ENCODE measurements around the gene THBS3. TPM values are rescaled to one million over a fixed set of nuclear protein-coding genes. Genes with fewer than 3 reads are reported as not detected.
"Not testable (repeated sequence)": the region's sequence is repeated elsewhere in the genome, so short reads cannot be mapped to it uniquely, and the experiment has no call there.

The THBS3 gene
- total RNA-seq, 1 donor from 2014 or later = 15.3 TPM

DNA sequence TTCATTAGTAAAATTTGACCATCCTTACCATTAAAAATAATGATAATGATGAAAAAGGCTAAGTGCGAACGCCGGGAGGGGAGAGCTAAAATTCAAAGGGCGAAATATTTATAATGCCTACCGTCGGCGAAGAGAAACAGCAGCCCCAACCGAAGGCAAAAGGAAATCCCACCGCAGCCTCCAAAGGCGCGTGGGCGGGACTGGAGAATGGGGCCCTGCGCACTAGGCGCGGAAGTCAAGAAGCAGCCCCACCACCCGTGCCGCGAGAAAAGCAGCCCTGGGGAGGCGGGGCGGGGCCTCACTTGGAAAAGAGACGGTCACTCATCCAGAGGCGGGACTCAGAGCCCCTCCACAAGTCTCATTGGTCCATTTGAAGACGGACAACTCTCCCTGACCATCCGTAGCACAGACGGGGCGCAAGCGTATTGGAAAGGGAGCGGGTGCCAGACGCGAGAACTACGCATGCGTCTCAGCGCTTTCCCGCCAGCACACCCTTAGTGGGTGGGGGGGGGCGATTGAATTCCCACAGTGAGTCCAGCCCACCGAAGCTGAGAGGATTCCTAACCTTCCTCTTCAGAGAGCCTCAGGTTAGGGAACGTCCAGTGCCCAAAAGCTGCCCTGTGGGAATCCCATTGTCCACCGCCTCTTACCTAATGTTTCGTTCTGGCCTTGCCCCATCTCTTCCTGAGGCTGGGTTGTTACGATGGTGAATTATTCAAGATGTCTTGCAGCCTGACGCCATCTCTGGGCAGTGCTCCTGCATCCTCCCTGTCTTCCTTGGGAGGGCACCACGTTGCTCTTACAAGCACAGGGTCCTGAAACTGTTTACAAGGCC, 19.8 kb upstream of the THBS3 start:
- CTCF ChIA-PET = interaction anchor here (0.8 to 5.5 kb wide), 9 partner anchors 18 to 60 kb away, joined by 3 to 110 read pairs (median 7); partner anchors contain the start of genes KRTCAP2, MTX1, THBS3 and TRIM46
- H3K27me3 Mint-ChIP-seq = no peaks in the 10 kb centered on the region
- H3K9me3 Mint-ChIP-seq = no peaks in the 10 kb centered on the region
- H3K4me1 Mint-ChIP-seq = peaks cover 43% of the 10 kb centered on the region
- ATAC-seq (ENCODE audit: low read depth) = peak; percentile 96
- TF ChIP-seq, protein P1, sequence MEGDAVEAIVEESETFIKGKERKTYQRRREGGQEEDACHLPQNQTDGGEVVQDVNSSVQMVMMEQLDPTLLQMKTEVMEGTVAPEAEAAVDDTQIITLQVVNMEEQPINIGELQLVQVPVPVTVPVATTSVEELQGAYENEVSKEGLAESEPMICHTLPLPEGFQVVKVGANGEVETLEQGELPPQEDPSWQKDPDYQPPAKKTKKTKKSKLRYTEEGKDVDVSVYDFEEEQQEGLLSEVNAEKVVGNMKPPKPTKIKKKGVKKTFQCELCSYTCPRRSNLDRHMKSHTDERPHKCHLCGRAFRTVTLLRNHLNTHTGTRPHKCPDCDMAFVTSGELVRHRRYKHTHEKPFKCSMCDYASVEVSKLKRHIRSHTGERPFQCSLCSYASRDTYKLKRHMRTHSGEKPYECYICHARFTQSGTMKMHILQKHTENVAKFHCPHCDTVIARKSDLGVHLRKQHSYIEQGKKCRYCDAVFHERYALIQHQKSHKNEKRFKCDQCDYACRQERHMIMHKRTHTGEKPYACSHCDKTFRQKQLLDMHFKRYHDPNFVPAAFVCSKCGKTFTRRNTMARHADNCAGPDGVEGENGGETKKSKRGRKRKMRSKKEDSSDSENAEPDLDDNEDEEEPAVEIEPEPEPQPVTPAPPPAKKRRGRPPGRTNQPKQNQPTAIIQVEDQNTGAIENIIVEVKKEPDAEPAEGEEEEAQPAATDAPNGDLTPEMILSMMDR (IDR thresholded peaks at IDR 0.05) = no peak
- intact Hi-C loops (cut with micrococcal nuclease) = loop anchor here (1.0 to 5.0 kb wide), 4 partner anchors 17 to 46 kb away; partner anchors contain the start of genes CLK2 and SCAMP3
- POLR2A ChIA-PET = interaction anchor here (0.6 to 6.8 kb wide), 14 partner anchors 13 to 734 kb away, joined by 3 to 75 read pairs (median 5); partner anchors contain the start of genes CLK2, MTX1, SCAMP3 and SLC50A1
- peak overlapping the region; percentile 87 for H3K27ac Mint-ChIP-seq
- peak; percentile 90 for DNase-seq
- peak overlapping the region; percentile 88 for H3K4me3 Mint-ChIP-seq
- peaks cover 4% of the 10 kb centered on the region for H3K36me3 Mint-ChIP-seq (ENCODE audit: low read depth)

GRCh38 chr1:155226910-155227260, 19.2 kb upstream of the THBS3 start:
- Mint-ChIP-seq H3K4me3 (peak overlapping the region; percentile 88), H3K4me1 (peaks cover 46% of the 10 kb centered on the region), H3K9me3 (no peaks in the 10 kb centered on the region), H3K27ac (peak overlapping the region; percentile 87), H3K36me3 (ENCODE audit: low read depth) (peaks cover 4% of the 10 kb centered on the region), H3K27me3 (no peaks in the 10 kb centered on the region)
- ATAC-seq (ENCODE audit: low read depth) (peak; percentile 8), DNase-seq (no peak)
- intact Hi-C loops (cut with micrococcal nuclease) = loop anchor here (1.0 to 5.0 kb wide), 6 partner anchors 17 to 51 kb away; partner anchors contain the start of genes CLK2, SCAMP3 and THBS3
- ChIA-PET CTCF (interaction anchor here (0.8 to 5.5 kb wide), 10 partner anchors 18 to 136 kb away, joined by 3 to 110 read pairs (median 6); partner anchors contain the start of genes KRTCAP2, MTX1, THBS3 and TRIM46), POLR2A (interaction anchor here (0.6 to 6.8 kb wide), 14 partner anchors 14 to 734 kb away, joined by 3 to 75 read pairs (median 4); partner anchors contain the start of genes CLK2, KRTCAP2, MTX1 and SCAMP3)
- TF ChIP-seq, protein P1 (IDR thresholded peaks at IDR 0.05) = no peak

- Mint-ChIP-seq H3K9me3 (no peaks in the 10 kb centered on the region), H3K4me1 (peaks cover 46% of the 10 kb centered on the region), H3K36me3 (ENCODE audit: low read depth) (peaks cover 4% of the 10 kb centered on the region)
Observed at GRCh38 chr1:155226188-155226909, 18.7 kb upstream of the THBS3 start.

GRCh38 chr1:155225404-155225759, 17.7 kb upstream of the THBS3 start:
- peaks cover 46% of the 10 kb centered on the region for H3K4me1 Mint-ChIP-seq
- CTCF ChIA-PET = interaction anchor here (1.0 to 5.5 kb wide), 3 partner anchors 19 to 53 kb away, joined by 3 to 110 read pairs (median 5); partner anchors contain the start of genes KRTCAP2, MTX1 and THBS3
- intact Hi-C loops (cut with micrococcal nuclease) = loop anchor here (5.0 kb wide), 1 partner anchor 33 kb away; no protein-coding TSS in a partner anchor
- not testable (repeated sequence) for H3K4me3 Mint-ChIP-seq; H3K9me3 Mint-ChIP-seq; H3K27me3 Mint-ChIP-seq; DNase-seq; ATAC-seq (ENCODE audit: low read depth); H3K36me3 Mint-ChIP-seq (ENCODE audit: low read depth)
- peak overlapping the region; percentile 46 for H3K27ac Mint-ChIP-seq
- POLR2A ChIA-PET = interaction anchor here (1.0 to 6.8 kb wide), 5 partner anchors 17 to 52 kb away, joined by 3 to 75 read pairs (median 4); partner anchors contain the start of genes CLK2, KRTCAP2, MTX1 and THBS3

More at GRCh38 chr1:155226188-155226909, 18.7 kb upstream of the THBS3 start:
- POLR2A ChIA-PET = interaction anchor here (0.6 to 6.8 kb wide), 13 partner anchors 14 to 735 kb away, joined by 3 to 75 read pairs (median 5); partner anchors contain the start of genes CLK2, KRTCAP2, MTX1 and SCAMP3
- Mint-ChIP-seq H3K27ac (peak overlapping the region; percentile 87), H3K27me3 (no peaks in the 10 kb centered on the region), H3K4me3 (peak overlapping the region; percentile 88)
- DNase-seq = peak; percentile 66
- TF ChIP-seq, protein P1 (IDR thresholded peaks at IDR 0.05) = no peak
- ATAC-seq (ENCODE audit: low read depth) = peak; percentile 37
- intact Hi-C loops (cut with micrococcal nuclease) = loop anchor here (1.0 to 5.0 kb wide), 3 partner anchors 19 to 50 kb away; partner anchors contain the start of gene THBS3
- CTCF ChIA-PET = interaction anchor here (0.8 to 5.5 kb wide), 10 partner anchors 19 to 135 kb away, joined by 3 to 110 read pairs (median 6); partner anchors contain the start of genes KRTCAP2, MTX1, THBS3 and TRIM46

DNA sequence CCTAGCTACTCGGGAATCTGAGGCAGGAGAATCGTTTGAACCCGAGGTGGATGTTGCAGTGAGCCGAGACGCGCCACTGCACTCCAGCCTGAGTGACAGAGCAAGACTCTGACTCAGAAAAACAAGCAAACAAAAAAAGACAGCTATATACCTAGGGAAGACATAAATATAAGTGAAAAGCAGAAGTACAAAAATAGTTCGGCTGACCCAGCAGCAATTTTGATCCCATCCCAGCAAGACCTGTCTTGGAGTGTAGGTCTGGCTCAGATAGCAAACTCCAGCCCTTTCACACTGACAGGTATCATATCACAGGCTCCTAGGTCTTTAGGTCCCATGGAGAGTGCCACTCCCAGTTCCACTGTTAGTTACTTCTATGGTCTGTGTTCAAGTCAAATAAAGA, 15.3 kb upstream of the THBS3 start:
- ChIA-PET CTCF (interaction anchor here (0.9 to 5.5 kb wide), 4 partner anchors 16 to 47 kb away, joined by 3 to 110 read pairs (median 4); partner anchors contain the start of genes MTX1 and THBS3), POLR2A (interaction anchor here (0.5 to 6.8 kb wide), 3 partner anchors 15 to 138 kb away, joined by 3 to 75 read pairs (median 5); partner anchors contain the start of genes MTX1 and THBS3)
- TF ChIP-seq, protein P1 (IDR thresholded peaks at IDR 0.05) = no peak
- Mint-ChIP-seq H3K27me3 (no peaks in the 10 kb centered on the region), H3K27ac (peak overlapping the region; percentile 59), H3K36me3 (ENCODE audit: low read depth) (peaks cover 4% of the 10 kb centered on the region), H3K4me3 (no peak overlapping the region), H3K9me3 (no peaks in the 10 kb centered on the region), H3K4me1 (peaks cover 49% of the 10 kb centered on the region)
- intact Hi-C loops (cut with micrococcal nuclease) = no loop called here
- DNase-seq = no peak
- ATAC-seq (ENCODE audit: low read depth) = no peak

DNA sequence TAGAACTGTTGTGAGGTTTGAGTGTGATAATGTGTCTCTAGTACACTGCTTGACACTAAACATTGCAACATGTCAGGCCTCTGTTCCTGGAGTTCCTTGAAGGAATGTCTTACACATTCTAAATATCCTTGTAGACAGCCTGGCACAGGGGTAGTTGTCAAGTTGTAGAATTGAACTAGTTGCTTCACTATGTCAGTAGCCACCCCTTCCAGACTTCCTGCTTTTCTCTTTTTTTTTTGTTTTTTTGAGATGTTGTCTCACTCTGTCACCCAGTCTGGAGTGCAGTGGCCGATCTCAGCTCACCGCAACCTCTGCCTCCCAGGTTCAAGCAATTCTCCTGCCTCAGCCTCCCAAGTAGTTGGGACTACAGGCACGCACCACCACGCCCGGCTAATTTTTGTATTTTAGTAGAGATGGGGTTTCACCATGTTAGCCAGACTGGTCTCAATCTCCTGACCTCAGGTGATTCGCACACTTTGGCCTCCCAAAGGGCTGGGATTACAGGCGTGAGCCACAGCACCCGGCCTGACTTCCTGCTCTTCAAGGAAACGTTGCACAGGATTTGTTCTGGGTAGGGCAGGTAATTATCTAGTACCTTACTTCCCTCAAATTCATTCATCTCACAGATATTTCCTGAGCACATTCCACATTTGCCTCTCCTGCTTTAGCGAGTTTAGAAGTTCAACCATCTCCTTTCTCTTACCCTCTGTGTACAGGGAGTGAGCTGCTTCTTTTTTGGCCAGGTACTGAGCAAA, 12.7 kb upstream of the THBS3 start:
- ATAC-seq (ENCODE audit: low read depth); intact Hi-C loops (cut with micrococcal nuclease); H3K36me3 Mint-ChIP-seq (ENCODE audit: low read depth); CTCF ChIA-PET; H3K4me3 Mint-ChIP-seq; H3K27me3 Mint-ChIP-seq; H3K27ac Mint-ChIP-seq; DNase-seq; H3K9me3 Mint-ChIP-seq: not testable (repeated sequence)
- POLR2A ChIA-PET = interaction anchor here (0.7 kb wide), 1 partner anchor 306 kb away, joined by 3 read pairs; no protein-coding TSS in a partner anchor
- H3K4me1 Mint-ChIP-seq = peaks cover 29% of the 10 kb centered on the region
